ENCODE measurements around the gene PROC. TPM values are rescaled to one million over a fixed set of nuclear protein-coding genes. Genes with fewer than 3 reads are reported as not detected.

Gene PROC
- total RNA-seq, 1 experiment from 2014 or later = 6.4 TPM

- Mint-ChIP-seq H3K27me3 (ENCODE audit: insufficient read depth, unreplicated experiment) (no peaks in the 10 kb centered on the region), H3K4me1 (ENCODE audit: low read depth, unreplicated experiment) (no peaks in the 10 kb centered on the region), H3K9me3 (ENCODE audit: unreplicated experiment) (no peaks in the 10 kb centered on the region), H3K4me3 (ENCODE audit: unreplicated experiment) (no peak overlapping the region), H3K36me3 (ENCODE audit: insufficient read depth, unreplicated experiment) (no peaks in the 10 kb centered on the region), H3K27ac (ENCODE audit: unreplicated experiment) (no peak overlapping the region)
- DNase-seq = no peak
- ChIA-PET CTCF (no interaction called here), POLR2A (no interaction called here)
- no peaks in the 10 kb centered on the region for H3K36me3 ChIP-seq (ENCODE audit: control insufficient read depth, insufficient read depth, low read length)
- H3K27me3 ChIP-seq (replicated peaks; ENCODE audit: control insufficient read depth, insufficient read depth, low read length) = no peaks in the 10 kb centered on the region
- no peak overlapping the region for H3K4me3 ChIP-seq (ENCODE audit: low read depth, low read length)
- BruUV-seq (replicated peaks) = no TSS peak
- TF ChIP-seq, protein P1, sequence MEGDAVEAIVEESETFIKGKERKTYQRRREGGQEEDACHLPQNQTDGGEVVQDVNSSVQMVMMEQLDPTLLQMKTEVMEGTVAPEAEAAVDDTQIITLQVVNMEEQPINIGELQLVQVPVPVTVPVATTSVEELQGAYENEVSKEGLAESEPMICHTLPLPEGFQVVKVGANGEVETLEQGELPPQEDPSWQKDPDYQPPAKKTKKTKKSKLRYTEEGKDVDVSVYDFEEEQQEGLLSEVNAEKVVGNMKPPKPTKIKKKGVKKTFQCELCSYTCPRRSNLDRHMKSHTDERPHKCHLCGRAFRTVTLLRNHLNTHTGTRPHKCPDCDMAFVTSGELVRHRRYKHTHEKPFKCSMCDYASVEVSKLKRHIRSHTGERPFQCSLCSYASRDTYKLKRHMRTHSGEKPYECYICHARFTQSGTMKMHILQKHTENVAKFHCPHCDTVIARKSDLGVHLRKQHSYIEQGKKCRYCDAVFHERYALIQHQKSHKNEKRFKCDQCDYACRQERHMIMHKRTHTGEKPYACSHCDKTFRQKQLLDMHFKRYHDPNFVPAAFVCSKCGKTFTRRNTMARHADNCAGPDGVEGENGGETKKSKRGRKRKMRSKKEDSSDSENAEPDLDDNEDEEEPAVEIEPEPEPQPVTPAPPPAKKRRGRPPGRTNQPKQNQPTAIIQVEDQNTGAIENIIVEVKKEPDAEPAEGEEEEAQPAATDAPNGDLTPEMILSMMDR (IDR thresholded peaks at IDR 0.05; ENCODE audit: insufficient read depth in 1 of 2, low read depth in 1 of 2, low read length in 1 of 2, severe bottlenecking in 1 of 2, unreplicated experiment in 1 of 2) = no peak
- intact Hi-C loops (cut with micrococcal nuclease; ENCODE audit: unreplicated experiment) = no loop called here
- no peaks in the 10 kb centered on the region for H3K4me1 ChIP-seq
- no peaks in the 10 kb centered on the region for H3K9me3 ChIP-seq
Observed at GRCh38 chr2:127429844-127430425, 11.7 kb downstream of the PROC start.

DNA sequence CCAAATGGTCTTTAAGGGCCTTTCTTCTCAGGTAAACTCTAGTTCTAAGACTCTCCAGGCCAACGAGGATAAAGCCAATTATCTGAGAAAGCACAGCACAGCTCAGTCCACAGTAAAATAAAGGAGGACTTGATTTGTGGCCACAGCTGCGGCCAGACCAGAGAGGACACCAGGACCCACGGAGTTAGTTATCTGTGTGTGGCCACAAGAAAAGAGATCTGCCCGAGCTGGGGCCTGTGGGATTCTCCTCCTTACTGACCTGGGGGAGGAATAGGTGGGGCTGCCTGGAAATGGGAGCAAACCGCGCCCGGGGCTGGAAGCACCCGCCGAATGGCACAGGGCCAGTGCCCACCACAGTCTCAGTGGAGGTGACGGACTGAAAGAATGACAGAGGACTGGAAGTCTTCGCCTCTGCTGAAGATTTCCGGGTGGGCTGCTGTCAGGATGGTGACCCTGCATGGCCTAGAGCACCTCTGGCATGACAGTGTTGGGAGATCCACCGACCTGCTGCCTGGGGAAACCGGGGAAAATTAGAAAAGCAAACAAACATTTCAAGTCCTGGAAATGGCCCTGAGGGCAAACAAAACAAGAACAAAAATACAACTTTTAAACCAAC lies 13.3 kb downstream of the PROC start:
- Mint-ChIP-seq H3K36me3 (ENCODE audit: insufficient read depth, unreplicated experiment) (no peaks in the 10 kb centered on the region), H3K4me3 (ENCODE audit: unreplicated experiment) (no peak overlapping the region), H3K27ac (ENCODE audit: unreplicated experiment) (no peak overlapping the region), H3K4me1 (ENCODE audit: low read depth, unreplicated experiment) (no peaks in the 10 kb centered on the region), H3K27me3 (ENCODE audit: insufficient read depth, unreplicated experiment) (no peaks in the 10 kb centered on the region), H3K9me3 (ENCODE audit: unreplicated experiment) (no peaks in the 10 kb centered on the region)
- no peak for DNase-seq
- H3K36me3 ChIP-seq (ENCODE audit: control insufficient read depth, insufficient read depth, low read length) = no peaks in the 10 kb centered on the region
- intact Hi-C loops (cut with micrococcal nuclease; ENCODE audit: unreplicated experiment) = no loop called here
- ChIA-PET POLR2A (no interaction called here), CTCF (no interaction called here)
- TF ChIP-seq, protein P1 (IDR thresholded peaks at IDR 0.05; ENCODE audit: insufficient read depth in 1 of 2, low read depth in 1 of 2, low read length in 1 of 2, severe bottlenecking in 1 of 2, unreplicated experiment in 1 of 2) = no peak
- no peak overlapping the region for H3K4me3 ChIP-seq (ENCODE audit: low read depth, low read length)
- H3K9me3 ChIP-seq = no peaks in the 10 kb centered on the region
- H3K4me1 ChIP-seq = no peaks in the 10 kb centered on the region
- H3K27me3 ChIP-seq (replicated peaks; ENCODE audit: control insufficient read depth, insufficient read depth, low read length) = no peaks in the 10 kb centered on the region
- BruUV-seq (replicated peaks) = no TSS peak

DNA sequence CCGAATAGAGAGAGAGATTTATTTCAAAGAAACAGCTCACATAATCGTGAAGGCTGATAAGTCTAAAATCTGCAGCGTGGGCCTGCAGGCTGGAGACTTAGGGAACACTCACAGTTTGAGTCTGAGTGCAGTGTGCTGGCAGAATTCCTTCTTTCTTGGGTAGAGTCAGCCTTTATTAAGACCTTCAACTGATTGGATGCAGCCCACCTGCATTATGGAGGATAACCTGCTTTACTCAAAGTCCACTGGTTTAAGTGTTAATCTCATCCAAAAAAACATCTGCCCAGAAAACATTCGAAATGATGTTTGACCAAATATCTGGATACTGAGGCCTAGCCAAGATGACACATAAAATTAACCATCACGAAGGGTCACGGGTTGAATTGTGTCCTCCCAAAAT lies 16.3 kb downstream of the PROC start:
- Mint-ChIP-seq H3K4me1 (ENCODE audit: low read depth, unreplicated experiment) (peaks cover 6% of the 10 kb centered on the region), H3K36me3 (ENCODE audit: insufficient read depth, unreplicated experiment) (peaks cover 5% of the 10 kb centered on the region), H3K27ac (ENCODE audit: unreplicated experiment) (no peak overlapping the region), H3K27me3 (ENCODE audit: insufficient read depth, unreplicated experiment) (no peaks in the 10 kb centered on the region), H3K4me3 (ENCODE audit: unreplicated experiment) (no peak overlapping the region), H3K9me3 (ENCODE audit: unreplicated experiment) (peaks cover under 1% of the 10 kb centered on the region)
- no peaks in the 10 kb centered on the region for H3K27me3 ChIP-seq (replicated peaks; ENCODE audit: control insufficient read depth, insufficient read depth, low read length)
- intact Hi-C loops (cut with micrococcal nuclease; ENCODE audit: unreplicated experiment) = no loop called here
- DNase-seq = no peak
- H3K4me3 ChIP-seq (ENCODE audit: low read depth, low read length) = no peak overlapping the region
- ChIA-PET CTCF (no interaction called here), POLR2A (no interaction called here)
- H3K9me3 ChIP-seq = no peaks in the 10 kb centered on the region; the same call in 1 of the 2 replicates
- H3K36me3 ChIP-seq (ENCODE audit: control insufficient read depth, insufficient read depth, low read length) = no peaks in the 10 kb centered on the region; the same call in 1 of the 2 replicates
- TF ChIP-seq, protein P1 (IDR thresholded peaks at IDR 0.05; ENCODE audit: insufficient read depth in 1 of 2, low read depth in 1 of 2, low read length in 1 of 2, severe bottlenecking in 1 of 2, unreplicated experiment in 1 of 2) = no peak
- no TSS peak for BruUV-seq (replicated peaks)
- H3K4me1 ChIP-seq = peaks cover 19% of the 10 kb centered on the region

Data from Caco-2 (cell line).